Right atrium auricular region (tissue), 2 donors: ENCODE results near the gene FAM184A. TPM values are rescaled to one million over a fixed set of nuclear protein-coding genes. Genes with fewer than 3 reads are reported as not detected.

ENCODE experiments used
- DNase-seq: peaks from one replicate; pipeline ENCODE4 v3.0.0-alpha.2; 2019; ENCODE audit warnings: low spot score
- H3K27ac ChIP-seq, 2 donors: fragments of 200-600 bp; sonication (generic); 1 replicate in 1 of 2; 2 replicates in 1 of 2; pipeline ENCODE4 v1.5.1; 2016 to 2019
- H3K27me3 ChIP-seq, 2 donors: fragments of 200-600 bp; sonication (generic); one replicate each; pipeline versions ENCODE4 v1.5.1 to v1.6.0; 2017 to 2019
- H3K36me3 ChIP-seq: fragments of 200-600 bp; sonication (generic); one replicate; pipeline ENCODE4 v1.5.1; 2016
- H3K4me1 ChIP-seq, 2 donors: fragments of 200-600 bp; sonication (generic); one replicate each; pipeline versions ENCODE4 v1.5.1 to v1.6.0; 2017 to 2019
- H3K4me3 ChIP-seq, 2 donors: fragments of 200-600 bp; sonication (generic); 1 replicate in 1 of 2; 2 replicates in 1 of 2; pipeline ENCODE4 v1.5.1; 2017 to 2019; ENCODE audit warnings: mild to moderate bottlenecking in 1 of 2, moderate library complexity in 1 of 2
- H3K9me3 ChIP-seq, 2 donors: fragments of 200-600 bp; sonication (generic); one replicate each; pipeline ENCODE4 v1.5.1; 2019
- CTCF ChIP-seq, 2 donors: fragments of 200-600 bp; sonication (generic); IDR thresholded peaks; one replicate each; pipeline ENCODE4 v1.5.1; 2019; ENCODE audit warnings: antibody characterized with exemption in 2 of 2
- total RNA-seq, 2 donors: library from RNA; depleted of rRNA; stranded (reverse); fragments of >200 nt; gene quantifications; one replicate each; pipeline ENCODE4 v1.1.0, GENCODE V29; 2016

The FAM184A gene
- total RNA-seq, 2 donors from 2014 or later: 1.3 to 2.2 TPM

- H3K27ac ChIP-seq: no peak overlapping the region
- H3K9me3 ChIP-seq: no peaks in the 10 kb centered on the region
- no peak for DNase-seq
- H3K4me1 ChIP-seq: no peaks in the 10 kb centered on the region
- no peak overlapping the region for H3K4me3 ChIP-seq
- no peaks in the 10 kb centered on the region for H3K36me3 ChIP-seq
- H3K27me3 ChIP-seq: no peaks in the 10 kb centered on the region
- no peak for TF ChIP-seq CTCF (IDR thresholded peaks at IDR 0.05)
Observed at GRCh38 chr6:118970866-118971265, 107.6 kb downstream of the FAM184A start.

GRCh38 chr6:118968416-118968815, 110.0 kb downstream of the FAM184A start:
- H3K4me1 ChIP-seq: no peaks in the 10 kb centered on the region
- peak in 1 of 2 donors; percentile 60 for TF ChIP-seq CTCF (IDR thresholded peaks at IDR 0.05)
- no peaks in the 10 kb centered on the region for H3K27me3 ChIP-seq
- no peak for DNase-seq
- H3K9me3 ChIP-seq: no peaks in the 10 kb centered on the region
- no peak overlapping the region for H3K4me3 ChIP-seq
- H3K36me3 ChIP-seq: no peaks in the 10 kb centered on the region
- no peak overlapping the region for H3K27ac ChIP-seq

- Histone ChIP-seq H3K27ac (no peak overlapping the region), H3K27me3 (no peaks in the 10 kb centered on the region), H3K9me3 (no peaks in the 10 kb centered on the region), H3K4me3 (no peak overlapping the region), H3K36me3 (no peaks in the 10 kb centered on the region), H3K4me1 (no peaks in the 10 kb centered on the region)
- no peak for DNase-seq
- TF ChIP-seq CTCF (IDR thresholded peaks at IDR 0.05): no peak
Observed at GRCh38 chr6:118967239-118967638, 111.2 kb downstream of the FAM184A start.

- Histone ChIP-seq H3K36me3 (no peaks in the 10 kb centered on the region), H3K9me3 (no peaks in the 10 kb centered on the region), H3K27ac (no peak overlapping the region), H3K4me1 (no peaks in the 10 kb centered on the region), H3K27me3 (no peaks in the 10 kb centered on the region), H3K4me3 (no peak overlapping the region)
- DNase-seq: no peak
- TF ChIP-seq CTCF (IDR thresholded peaks at IDR 0.05): no peak
Observed at GRCh38 chr6:118965843-118966370, 112.6 kb downstream of the FAM184A start.

GRCh38 chr6:118965371-118965770, 113.1 kb downstream of the FAM184A start:
- H3K27ac ChIP-seq: no peak overlapping the region
- H3K4me3 ChIP-seq: no peak overlapping the region
- no peak for DNase-seq
- H3K27me3 ChIP-seq: no peaks in the 10 kb centered on the region
- no peaks in the 10 kb centered on the region for H3K36me3 ChIP-seq
- no peaks in the 10 kb centered on the region for H3K4me1 ChIP-seq
- H3K9me3 ChIP-seq: no peaks in the 10 kb centered on the region
- no peak for TF ChIP-seq CTCF (IDR thresholded peaks at IDR 0.05)

- no peaks in the 10 kb centered on the region for H3K36me3 ChIP-seq
- H3K4me1 ChIP-seq: no peaks in the 10 kb centered on the region
- H3K9me3 ChIP-seq: no peaks in the 10 kb centered on the region
- H3K4me3 ChIP-seq: no peak overlapping the region
- H3K27ac ChIP-seq: no peak overlapping the region
- peak; percentile 27 to 38 for TF ChIP-seq CTCF (IDR thresholded peaks at IDR 0.05)
- no peak for DNase-seq
- no peaks in the 10 kb centered on the region for H3K27me3 ChIP-seq
Observed at GRCh38 chr6:118963003-118963402, 115.5 kb downstream of the FAM184A start.
